GM21619 (cell line): ENCODE data around the gene ETFA.

ENCODE experiments used
- ATAC-seq: cut with Tn5 transposase; IDR thresholded peaks from one replicate; pipeline ENCODE4 v1.9.1; 2021; ENCODE audit not compliant: unreplicated experiment

ETFA gene

DNA sequence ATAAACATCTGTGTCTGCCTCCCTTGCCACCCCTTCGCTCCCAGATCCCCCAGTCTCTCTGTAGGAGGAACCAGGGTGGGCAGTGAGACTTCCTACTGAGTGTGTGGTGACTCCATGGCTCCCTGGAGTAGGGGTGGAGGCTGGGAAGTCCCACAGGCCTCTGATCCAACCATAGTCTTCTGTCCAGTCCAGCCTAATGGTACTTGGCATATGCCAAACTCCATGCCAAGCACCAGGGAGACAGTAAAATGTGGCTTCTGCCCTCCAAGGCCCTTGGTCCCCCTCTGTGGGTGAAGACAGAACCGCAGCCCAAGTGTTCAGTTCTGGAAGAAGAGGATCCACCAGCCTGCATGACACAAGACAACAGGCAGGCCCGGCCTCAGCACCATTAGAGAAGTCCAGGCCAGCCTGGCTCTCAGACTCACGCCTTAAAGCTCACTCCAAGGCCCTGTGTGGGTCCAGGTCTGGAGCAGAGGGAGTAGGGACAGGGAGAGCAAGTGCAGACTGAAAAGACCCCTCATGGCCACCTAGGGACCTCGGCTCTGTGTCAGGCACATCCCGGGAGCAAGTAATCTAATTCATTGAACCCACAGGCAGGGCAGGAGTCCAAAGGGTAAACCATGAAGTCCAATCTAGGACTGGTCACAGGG lies 112.7 kb downstream of the ETFA start:
- ATAC-seq: no peak

DNA sequence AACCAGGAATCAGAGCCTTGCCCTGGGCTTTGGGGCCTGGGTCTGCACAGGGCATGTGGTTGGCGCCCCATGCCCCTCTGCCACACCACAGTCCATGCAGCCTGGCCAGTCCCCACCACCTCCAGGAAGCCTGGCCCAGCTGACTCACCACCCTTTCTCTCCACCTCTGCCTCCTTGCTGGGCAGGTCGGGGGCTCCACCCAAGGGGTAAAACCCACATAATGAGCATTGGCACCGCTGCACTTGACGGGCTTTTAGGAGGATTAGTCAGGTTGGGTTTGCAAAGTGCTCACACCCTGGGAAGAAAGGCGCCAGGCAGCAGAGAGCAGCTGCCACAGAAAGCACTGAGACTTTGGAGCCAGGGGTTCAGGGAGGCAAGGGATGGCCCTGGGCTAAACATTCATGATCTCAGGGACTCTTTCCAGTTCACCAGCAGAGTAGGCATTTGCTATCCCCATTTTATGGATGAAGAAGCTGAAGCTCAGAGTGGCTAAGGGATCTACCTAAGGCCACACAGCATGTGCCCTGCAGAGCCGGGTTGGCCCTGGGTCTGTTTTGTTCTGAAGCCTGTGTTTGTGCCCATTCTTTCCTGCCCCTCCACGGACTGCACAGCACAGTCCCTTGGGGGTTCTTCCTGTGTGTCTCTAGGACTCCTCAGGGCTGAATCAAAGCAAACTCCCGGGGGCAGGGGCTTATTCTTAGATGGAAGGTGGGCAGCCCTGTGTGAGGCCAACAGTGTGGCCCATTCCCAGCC lies 113.4 kb downstream of the ETFA start:
- no peak for ATAC-seq

DNA sequence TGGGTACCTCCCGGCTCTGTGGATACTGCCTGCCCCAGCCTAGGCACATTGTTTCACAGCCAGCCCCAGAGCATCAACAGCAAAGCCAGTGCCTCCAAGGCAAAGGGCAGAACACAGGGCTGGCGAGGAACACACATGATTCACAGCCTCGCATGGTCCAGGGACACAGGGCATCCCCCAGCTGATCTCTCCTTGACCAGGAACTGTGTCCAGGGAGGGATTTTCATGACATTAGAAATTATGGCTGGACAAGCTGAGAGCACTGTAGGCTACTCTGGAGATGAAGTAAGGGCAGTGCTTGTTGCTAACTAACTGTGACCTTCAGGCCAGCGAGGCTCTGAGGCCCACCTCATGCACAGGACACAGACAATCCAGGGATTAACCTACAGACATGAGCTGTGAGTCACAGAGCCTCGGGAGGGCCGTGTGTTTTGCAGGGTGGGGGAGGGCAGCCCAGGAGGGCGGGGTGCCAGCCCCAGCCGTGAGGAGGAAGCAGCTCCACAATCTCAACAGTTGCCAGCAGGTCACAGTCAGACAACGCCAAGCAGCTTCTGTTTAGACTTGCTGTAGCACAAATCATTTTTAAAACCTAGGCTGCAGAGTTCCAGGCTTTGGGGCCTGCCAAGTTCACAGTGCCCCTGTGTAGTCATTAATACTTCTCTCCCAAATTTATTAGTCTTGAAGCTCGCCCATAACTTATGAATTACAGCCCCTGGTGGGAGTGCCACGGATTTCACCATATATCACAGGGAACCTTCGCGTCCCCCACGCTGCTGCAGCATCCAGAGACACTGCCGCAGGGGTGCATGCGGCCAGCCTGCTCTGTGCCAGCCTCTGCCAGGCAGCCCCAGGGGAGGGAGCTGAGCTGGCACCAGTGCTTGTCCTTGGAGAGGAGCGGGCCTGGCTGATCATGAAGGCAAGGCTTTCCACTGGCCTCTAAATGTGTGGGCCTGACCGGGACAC lies 114.7 kb downstream of the ETFA start:
- no peak for ATAC-seq

DNA sequence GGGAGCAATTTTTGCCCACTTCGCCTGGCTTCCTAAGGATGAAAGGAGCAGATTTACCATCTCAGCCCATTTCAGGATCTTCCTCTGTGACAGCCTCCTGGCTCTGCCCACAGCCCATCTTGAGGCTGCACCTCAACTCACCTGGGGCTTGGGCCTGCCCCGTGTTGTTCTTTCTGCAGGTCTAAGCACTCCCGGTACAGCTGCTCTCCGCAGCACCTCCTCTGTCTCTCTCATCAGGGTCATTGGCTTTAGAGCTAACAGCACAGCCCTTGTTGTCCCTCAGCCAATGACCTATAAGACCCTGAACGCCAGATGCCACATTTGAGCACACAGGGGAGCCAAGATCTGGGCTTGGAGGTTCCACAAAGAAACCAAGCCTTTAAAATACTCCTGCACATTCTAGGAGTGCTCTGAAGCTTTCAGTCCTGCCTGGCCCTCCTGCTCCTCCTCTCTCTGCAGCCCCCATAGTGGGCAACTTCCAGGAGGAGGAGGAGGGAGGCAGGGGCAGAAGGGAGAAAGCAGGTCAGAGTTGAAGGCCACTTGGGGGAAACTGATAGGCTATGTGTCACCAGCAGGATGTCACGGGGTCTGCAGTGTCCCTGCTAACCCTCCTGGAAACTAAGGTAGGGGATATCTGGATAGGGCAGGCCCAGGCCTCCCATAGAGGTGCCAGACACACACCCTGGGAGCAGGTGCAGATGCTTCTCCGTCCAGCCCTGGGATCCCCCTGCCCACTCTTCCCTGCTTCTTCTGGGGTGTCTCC lies 115.6 kb downstream of the ETFA start:
- no peak for ATAC-seq

DNA sequence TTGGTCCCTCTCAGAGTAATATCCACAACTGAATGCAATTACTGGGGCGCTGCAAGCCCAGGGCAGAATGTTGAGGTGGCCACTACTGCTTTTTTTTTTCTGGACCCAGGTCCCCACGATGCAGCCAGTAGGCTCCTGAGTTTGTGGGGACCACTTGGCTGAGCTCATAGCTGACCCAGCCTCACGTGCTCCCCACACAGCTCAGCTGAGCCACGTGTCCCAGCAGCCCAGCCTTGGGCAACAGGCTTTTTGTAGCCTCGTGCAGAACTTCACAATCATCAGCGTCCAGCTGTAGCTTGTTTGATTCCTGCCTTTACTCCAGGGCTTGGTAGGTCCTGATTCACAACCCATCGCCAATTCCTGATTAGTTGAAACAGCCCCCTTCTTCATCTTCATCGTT lies 117.3 kb downstream of the ETFA start:
- ATAC-seq: no peak

DNA sequence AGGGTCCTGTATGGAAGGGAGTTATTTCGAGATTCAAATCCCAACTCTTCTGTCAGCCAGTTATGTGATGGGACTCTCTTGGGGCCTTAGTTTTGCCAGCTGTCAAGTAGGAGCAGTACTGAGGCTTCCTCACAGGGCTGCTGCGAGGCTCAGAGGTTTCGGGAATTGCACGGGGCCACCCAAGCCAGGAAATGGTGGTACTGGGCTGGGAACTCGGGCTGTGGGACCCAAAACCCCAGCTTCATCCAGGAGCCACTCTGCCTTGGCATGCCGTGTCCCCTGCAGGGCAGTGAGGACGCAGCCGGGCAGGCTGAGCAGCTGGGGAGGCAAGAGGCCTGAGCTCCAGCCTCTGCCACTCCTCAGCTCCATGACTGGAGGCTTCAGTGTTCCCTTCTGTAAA lies 118.6 kb downstream of the ETFA start:
- ATAC-seq: no peak

DNA sequence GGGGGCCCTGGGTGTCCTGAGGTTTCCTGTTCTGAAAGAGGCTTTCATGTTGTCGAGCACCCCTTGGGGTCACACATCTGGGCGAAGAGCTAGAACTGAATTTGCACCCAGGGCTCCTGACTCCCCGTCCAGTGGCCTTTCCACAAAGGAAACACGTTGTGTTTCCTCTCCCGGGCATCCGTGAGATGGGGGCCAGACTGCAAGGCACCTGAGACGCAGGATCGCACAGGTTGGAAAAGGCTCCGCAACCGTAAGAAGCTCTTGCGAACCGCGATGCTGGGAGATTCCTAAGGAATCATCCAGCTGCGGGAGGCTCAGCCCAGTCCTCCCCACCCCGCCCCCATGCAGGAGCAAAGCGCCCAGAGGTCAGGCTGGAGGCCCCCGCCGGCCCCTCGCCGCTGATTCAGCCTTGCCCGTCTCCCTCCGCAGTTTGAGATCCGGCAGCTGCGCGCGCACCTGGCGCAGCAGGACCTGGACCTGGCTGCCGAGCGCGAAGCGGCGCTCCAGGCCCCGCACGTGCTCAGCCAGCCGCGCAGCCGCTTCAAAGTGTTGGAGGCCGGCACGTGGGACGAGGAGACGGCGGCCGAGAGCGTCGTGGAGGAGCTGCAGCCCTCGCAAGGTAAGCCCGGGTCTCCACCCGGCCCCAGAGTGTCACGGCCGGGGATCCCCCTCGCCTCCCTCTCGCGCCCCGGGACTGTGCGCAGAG lies 119.6 kb downstream of the ETFA start:
- ATAC-seq: no peak

DNA sequence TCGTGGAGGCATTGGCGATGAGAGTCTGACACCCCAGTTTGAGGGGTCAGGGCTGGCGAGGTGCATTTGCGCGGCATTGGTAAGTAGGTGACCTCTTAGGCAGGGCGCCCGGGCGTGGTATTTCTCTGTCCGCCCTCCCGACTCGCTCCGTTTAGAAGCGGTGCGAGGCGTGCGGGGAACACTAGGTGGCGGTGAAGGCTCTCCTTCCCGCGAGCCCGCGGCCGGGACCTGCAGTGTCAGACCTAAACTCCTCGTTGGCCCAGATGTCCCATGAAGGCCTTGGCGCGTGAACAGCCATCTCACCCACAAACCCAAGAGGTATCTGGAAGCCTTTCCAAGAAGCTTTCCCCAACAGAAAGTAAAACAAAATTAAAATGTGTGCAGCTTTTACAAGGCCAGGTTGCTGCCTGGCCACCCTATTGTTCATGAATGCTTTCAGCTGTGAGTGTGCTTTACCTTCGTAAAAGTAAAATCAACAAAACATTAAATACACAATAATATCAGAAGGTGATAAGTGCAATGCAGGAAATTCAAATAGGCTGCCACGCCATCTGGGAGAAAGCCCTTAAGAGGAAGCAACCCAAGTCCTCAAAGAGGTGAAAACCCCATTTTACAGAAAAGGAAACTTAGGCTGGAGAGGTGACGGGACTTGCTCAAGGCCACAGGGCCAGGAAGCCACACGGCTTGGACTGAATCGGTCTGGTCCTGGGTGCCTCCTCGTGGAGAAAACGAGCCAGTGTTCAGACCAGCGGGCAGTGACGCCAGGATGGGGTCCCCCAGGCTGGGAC lies 120.3 kb downstream of the ETFA start:
- ATAC-seq: peak; percentile 81

DNA sequence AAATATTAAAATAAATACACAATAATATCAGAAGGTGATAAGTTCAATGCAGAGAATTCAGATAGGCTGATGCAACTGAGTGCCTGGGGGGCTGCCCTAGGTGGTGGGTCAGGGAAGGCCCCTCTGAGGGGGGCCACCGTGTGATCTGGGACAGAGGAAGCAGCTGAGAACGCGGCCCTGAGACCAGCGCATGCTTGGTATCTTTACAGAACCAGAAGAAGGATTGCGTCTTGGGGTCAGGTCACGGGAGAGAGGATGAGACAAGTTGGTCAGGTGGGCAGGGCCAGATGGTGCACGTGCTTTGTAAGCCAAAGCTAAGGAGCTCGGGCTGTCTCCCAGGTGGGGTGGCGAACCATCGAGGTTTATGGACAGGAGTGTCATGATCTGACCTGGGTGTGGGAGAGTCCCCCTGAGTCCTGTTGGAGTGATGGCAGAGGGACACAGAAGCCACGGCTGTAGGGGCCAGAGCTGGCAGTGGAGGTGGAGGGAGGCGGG lies 121.2 kb downstream of the ETFA start:
- no peak for ATAC-seq

DNA sequence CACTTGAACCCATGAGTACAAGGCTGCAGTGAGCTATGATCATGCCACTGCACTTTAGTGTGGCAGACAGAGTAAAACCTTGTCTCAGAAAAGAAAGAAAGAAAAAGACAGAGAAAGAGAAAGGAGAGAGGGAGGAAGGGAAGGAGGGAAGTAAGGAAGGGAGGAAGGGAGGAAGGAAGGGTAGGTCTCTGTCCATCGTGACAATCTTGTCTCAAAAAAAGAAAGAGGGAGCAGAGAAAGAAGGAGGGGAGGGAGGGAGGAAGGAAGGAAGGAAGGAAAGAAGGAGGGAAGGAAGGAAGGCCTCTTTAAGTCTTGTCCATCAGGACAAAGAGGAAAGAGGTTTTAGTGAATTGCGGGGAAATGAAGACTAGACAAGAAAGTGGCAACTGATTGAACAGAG lies 122.2 kb downstream of the ETFA start:
- no peak for ATAC-seq

DNA sequence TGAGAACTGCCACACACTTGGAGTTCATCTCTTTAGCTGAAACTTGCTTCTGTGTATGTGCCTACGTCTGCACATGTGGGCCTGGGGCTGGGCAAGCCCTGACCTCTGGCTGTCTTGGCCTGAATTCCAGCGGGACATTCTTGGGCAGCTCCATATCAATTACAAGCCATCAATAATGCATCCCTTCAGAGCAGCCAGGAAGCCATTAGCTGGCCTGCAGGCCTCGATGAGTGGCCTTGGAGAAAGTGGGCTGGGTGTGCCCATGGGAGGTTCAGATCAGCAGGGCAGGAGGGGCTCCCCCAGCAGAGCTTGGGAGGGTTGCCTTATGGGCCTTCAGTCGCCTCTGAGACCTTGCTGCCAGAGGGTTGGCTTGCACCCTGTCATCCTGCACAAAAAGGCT lies 124.1 kb downstream of the ETFA start:
- no peak for ATAC-seq

DNA sequence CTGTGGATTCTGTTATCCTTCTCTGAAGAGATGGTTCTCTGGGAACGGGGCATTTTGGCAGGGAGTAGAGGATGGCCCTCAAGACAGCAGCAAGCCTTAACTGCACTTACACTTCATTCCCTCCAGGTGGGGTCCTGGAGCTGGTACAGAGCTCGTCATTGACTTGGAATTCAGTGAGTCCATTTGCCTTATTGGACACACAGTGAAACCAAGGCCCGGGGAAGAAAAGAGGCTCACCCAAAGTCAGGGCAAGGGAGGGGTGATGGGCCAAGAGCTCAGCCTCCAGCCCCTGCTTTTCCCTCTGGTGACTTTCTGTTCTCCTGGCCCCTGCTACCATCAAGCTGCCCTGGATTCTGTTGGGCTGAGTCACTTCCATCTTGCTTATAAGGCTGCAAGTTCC lies 125.6 kb downstream of the ETFA start:
- ATAC-seq: no peak

DNA sequence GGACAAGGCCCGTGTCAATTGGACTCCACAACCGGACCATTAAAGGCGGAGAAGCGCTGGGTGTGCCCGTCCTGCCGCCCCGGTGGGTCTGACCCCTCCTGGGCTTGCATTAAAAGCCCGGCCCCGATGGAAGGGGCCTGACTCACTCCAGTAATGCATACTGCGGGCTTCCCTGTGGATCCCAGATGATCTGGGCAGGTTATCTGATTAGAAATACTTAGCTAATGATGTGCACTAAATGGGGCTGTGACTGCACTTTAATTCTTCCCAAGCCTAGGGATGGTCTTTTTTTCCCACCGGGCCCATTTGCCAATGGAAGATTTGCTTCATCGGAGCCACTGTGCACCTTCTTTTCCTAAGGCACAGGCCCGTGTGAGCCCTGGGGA lies 126.6 kb downstream of the ETFA start:
- ATAC-seq: no peak

DNA sequence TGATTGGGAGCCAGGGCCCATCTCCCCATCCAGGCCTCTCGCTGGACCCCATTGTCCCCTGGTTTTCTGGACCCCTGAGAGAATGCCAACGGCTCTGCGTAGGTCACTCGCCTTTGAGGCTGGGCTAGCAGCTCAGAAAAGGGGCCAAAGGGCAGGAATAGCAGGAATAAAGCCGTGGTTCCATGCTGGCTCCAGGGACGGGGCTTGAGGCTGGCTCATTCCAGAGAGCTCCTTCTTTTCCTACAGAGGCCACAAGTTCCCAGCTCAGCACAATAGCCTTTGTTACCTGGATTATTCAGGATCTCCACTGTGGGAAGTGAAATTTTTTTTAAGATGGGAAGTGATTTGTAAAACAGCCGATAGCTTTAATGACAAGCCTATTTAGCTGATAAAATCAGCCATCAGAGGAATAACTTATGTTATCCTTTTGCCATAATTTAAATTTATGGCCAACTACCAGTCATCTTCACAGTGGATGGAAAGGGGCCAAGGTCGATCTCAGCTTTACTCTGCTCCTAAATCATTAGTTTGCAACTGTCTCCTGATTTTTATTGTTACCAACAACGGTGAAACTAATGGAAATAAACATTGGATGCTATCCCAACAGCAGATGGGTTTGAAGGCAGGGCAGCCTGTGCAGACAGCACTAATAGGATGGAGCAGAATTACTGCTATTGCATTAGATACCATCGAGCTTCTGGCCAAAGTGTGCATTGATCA lies 127.2 kb downstream of the ETFA start:
- ATAC-seq: no peak

DNA sequence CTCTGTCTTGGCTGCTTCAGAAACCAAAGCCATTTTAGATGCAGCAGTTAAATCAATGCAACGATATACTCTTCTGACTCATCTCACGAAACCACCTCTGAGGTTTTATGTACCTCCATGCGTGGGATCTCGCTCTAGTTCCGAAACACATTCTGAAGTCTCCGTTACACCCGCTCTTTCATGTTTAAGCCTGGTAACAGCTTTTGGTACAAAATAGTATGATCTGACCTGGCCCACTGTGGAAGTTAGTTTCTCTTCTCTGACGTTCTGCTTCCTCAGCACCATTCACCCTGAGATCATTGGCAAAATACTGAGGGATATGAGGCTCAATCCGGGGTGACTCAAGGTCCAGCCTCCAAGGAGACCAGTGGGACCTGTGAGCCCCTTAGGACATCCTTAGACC lies 129.6 kb downstream of the ETFA start:
- ATAC-seq: peak; percentile 54

DNA sequence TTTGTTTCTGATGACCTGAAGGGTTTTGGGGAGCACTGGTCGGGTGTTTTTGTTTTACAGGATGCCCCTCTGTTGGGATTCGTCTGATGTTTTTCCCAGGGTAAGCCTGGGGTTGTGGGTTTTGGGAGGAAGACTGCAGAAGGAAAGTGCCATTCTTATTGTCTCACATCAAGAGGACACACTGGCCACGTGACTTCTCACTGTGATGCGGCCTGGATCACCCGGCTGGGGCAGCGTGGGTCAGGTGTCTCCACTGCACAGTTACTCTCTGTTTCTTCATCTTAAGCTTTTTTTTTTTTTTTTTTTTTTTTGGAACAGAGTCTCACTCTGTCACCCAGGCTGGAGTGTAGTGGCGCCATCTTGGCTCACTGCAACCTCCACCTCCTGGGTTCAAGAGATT lies 130.9 kb downstream of the ETFA start:
- no peak for ATAC-seq

DNA sequence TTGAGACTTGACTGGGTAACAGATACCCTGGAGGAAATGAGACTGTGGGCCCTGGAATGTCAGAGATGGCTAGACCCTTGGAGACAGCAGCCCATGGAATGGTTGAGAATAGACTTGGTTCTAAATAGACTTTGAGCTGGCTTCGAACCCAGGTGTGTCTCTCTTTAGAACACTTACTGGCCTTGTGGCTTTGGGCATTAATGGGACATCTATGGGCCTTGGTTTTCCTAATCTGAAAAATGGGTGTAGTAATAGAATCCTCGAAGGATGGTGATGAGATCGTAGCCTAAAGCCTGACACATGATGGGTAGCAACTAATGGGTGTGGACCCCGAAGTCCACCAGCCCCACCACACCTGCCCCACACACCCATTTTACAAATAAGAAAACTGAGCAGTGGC lies 132.2 kb downstream of the ETFA start:
- no peak for ATAC-seq

DNA sequence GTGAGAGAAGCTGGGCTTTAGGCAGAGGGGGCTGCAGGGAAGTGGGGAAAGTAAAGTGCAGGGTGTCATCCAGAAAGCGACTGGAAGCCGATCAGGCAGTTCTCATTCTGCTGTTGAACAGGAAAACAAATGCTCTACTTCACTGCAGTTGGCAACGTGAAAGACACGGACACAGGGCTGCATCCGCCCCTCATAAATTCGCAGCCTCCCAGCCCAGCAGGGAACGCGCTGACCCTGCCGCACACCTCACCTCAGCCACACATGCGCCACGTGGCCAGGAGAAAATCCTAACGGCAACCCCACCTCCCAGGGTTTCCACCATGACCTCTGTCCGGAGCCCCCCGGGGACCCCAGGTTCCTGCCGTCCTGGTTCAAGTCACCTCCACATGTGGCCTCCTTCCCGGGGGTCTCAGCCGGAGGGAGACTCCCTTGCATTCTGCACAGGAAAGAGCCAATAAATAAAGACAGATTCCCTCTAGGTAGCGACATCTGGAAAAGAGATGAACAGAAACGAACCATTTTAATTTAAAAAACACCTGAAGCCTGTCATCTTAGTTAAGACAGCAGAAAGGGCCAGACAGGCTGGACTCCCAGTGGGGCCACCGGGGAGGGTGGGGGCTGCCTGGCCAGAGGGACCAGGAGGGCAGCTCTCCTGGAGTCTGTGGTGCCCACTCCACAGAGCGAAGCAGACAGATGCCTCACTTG lies 132.8 kb downstream of the ETFA start:
- no peak for ATAC-seq
